ENCODE data around the gene TMC4. TPM values are rescaled to one million over a fixed set of nuclear protein-coding genes. Genes with fewer than 3 reads are reported as not detected.

TMC4 gene
- total and polyA plus RNA-seq, 2 experiments from 2014 or later, result 2.3 to 7.8 TPM

DNA sequence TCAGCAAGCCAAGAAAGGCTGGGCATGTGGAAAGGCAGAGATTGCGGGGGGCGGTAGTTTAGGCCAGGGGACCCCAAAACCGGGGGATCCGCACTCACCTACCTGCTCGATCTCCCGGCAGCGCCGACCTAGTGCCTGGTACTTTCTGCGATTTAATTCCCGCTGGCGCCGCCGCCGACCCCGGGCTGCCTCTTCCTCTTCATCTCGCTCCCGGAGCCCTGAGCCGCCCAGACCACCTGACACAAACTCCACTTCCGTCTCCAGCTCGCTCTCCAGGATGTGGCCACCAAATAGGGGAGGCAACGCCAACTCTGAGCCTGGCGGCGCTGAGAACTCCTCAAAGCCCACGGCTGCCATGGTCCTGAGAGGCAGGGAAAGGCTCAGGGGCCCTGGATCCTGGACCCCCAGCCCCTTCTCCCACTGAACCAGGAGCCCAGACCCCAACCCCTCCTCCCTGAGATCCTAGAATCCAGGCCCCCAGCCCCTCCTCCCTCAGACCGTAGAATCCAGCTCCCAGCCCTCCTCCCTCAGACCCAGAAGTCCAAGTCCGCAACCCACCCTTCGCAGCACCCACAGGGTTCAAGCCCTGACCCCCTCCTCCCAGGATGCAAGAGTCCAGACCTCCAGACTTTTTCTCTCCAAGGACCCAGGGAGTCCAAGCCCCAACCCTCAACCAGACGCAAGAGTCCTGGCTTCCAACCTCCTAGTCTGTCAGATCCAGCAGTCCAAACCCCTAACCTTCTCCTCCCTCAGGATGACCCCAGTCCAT is 58.4 kb downstream of the TMC4 start (continued):
- TF ChIP-seq, protein P1, sequence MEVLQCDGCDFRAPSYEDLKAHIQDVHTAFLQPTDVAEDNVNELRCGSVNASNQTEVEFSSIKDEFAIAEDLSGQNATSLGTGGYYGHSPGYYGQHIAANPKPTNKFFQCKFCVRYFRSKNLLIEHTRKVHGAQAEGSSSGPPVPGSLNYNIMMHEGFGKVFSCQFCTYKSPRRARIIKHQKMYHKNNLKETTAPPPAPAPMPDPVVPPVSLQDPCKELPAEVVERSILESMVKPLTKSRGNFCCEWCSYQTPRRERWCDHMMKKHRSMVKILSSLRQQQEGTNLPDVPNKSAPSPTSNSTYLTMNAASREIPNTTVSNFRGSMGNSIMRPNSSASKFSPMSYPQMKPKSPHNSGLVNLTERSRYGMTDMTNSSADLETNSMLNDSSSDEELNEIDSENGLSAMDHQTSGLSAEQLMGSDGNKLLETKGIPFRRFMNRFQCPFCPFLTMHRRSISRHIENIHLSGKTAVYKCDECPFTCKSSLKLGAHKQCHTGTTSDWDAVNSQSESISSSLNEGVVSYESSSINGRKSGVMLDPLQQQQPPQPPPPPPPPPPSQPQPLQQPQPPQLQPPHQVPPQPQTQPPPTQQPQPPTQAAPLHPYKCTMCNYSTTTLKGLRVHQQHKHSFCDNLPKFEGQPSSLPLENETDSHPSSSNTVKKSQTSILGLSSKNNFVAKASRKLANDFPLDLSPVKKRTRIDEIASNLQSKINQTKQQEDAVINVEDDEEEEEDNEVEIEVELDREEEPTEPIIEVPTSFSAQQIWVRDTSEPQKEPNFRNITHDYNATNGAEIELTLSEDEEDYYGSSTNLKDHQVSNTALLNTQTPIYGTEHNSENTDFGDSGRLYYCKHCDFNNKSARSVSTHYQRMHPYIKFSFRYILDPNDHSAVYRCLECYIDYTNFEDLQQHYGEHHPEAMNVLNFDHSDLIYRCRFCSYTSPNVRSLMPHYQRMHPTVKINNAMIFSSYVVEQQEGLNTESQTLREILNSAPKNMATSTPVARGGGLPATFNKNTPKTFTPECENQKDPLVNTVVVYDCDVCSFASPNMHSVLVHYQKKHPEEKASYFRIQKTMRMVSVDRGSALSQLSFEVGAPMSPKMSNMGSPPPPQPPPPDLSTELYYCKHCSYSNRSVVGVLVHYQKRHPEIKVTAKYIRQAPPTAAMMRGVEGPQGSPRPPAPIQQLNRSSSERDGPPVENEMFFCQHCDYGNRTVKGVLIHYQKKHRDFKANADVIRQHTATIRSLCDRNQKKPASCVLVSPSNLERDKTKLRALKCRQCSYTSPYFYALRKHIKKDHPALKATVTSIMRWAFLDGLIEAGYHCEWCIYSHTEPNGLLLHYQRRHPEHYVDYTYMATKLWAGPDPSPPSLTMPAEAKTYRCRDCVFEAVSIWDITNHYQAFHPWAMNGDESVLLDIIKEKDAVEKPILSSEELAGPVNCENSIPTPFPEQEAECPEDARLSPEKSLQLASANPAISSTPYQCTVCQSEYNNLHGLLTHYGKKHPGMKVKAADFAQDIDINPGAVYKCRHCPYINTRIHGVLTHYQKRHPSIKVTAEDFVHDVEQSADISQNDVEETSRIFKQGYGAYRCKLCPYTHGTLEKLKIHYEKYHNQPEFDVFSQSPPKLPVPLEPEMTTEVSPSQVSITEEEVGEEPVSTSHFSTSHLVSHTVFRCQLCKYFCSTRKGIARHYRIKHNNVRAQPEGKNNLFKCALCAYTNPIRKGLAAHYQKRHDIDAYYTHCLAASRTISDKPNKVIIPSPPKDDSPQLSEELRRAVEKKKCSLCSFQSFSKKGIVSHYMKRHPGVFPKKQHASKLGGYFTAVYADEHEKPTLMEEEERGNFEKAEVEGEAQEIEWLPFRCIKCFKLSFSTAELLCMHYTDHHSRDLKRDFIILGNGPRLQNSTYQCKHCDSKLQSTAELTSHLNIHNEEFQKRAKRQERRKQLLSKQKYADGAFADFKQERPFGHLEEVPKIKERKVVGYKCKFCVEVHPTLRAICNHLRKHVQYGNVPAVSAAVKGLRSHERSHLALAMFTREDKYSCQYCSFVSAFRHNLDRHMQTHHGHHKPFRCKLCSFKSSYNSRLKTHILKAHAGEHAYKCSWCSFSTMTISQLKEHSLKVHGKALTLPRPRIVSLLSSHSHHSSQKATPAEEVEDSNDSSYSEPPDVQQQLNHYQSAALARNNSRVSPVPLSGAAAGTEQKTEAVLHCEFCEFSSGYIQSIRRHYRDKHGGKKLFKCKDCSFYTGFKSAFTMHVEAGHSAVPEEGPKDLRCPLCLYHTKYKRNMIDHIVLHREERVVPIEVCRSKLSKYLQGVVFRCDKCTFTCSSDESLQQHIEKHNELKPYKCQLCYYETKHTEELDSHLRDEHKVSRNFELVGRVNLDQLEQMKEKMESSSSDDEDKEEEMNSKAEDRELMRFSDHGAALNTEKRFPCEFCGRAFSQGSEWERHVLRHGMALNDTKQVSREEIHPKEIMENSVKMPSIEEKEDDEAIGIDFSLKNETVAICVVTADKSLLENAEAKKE (CRISPR knock-in tag; IDR thresholded peaks at IDR 0.05), result no peak
- TF ChIP-seq CREB1 (CRISPR knock-in tag; IDR thresholded peaks at IDR 0.05; ENCODE audit: low read depth), result no peak
- no peak for TF ChIP-seq EZH2 (IDR thresholded peaks at IDR 0.05; ENCODE audit: low read depth, unreplicated experiment)

Other genes with a start within 250 kb of the TMC4 start
- 3.1 and 3.9 TPM in 2 replicates for gene CACNG8, start 210.2 kb downstream of the TMC4 start, total RNA-seq (2014; rRNA removed; shearing (Covaris generic))
- 2.2 TPM in 2 replicates for gene CACNG8, start 210.2 kb downstream of the TMC4 start, polyA plus RNA-seq (2016; fragmentation: Nextera tagmentation; extraction: Ambion mirVana)
- 0.23 and 0.38 TPM in 2 replicates for gene CACNG6, start 181.5 kb downstream of the TMC4 start, total RNA-seq (2014; rRNA removed; shearing (Covaris generic))
- 1.5 and 1.8 TPM in 2 replicates for gene CACNG6, start 181.5 kb downstream of the TMC4 start, polyA plus RNA-seq (2016; fragmentation: Nextera tagmentation; extraction: Ambion mirVana)
- gene VSTM1, start 109.3 kb downstream of the TMC4 start, total RNA-seq (2014; rRNA removed; shearing (Covaris generic)), result not detected in 2 replicates
- not detected in 2 replicates for gene VSTM1, start 109.3 kb downstream of the TMC4 start, polyA plus RNA-seq (2016; fragmentation: Nextera tagmentation; extraction: Ambion mirVana)
- gene TARM1, start 91.8 kb downstream of the TMC4 start, total RNA-seq (2014; rRNA removed; shearing (Covaris generic)), result not detected in 2 replicates
- gene TARM1, start 91.8 kb downstream of the TMC4 start, polyA plus RNA-seq (2016; fragmentation: Nextera tagmentation; extraction: Ambion mirVana), result not detected in 2 replicates
- 0.31 TPM in 1 of 2 replicates, not detected in the other for gene OSCAR, start 72.4 kb downstream of the TMC4 start, total RNA-seq (2014; rRNA removed; shearing (Covaris generic))
- 1.6 and 2.6 TPM in 2 replicates for gene OSCAR, start 72.4 kb downstream of the TMC4 start, polyA plus RNA-seq (2016; fragmentation: Nextera tagmentation; extraction: Ambion mirVana)
- 27.6 and 28.4 TPM in 2 replicates for gene NDUFA3, start 70.3 kb downstream of the TMC4 start, total RNA-seq (2014; rRNA removed; shearing (Covaris generic))
- gene NDUFA3, start 70.3 kb downstream of the TMC4 start, polyA plus RNA-seq (2016; fragmentation: Nextera tagmentation; extraction: Ambion mirVana), result 691 and 851 TPM in 2 replicates
- gene TFPT, start 57.5 kb downstream of the TMC4 start, total RNA-seq (2014; rRNA removed; shearing (Covaris generic)), result 12.0 and 16.2 TPM in 2 replicates
- gene TFPT, start 57.5 kb downstream of the TMC4 start, polyA plus RNA-seq (2016; fragmentation: Nextera tagmentation; extraction: Ambion mirVana), result 18.3 and 18.9 TPM in 2 replicates
- 79.3 and 83.3 TPM in 2 replicates for gene PRPF31, start 57.4 kb downstream of the TMC4 start, total RNA-seq (2014; rRNA removed; shearing (Covaris generic))
- 86.3 and 94.2 TPM in 2 replicates for gene PRPF31, start 57.4 kb downstream of the TMC4 start, polyA plus RNA-seq (2016; fragmentation: Nextera tagmentation; extraction: Ambion mirVana)
- 47.0 and 61.2 TPM in 2 replicates for gene CNOT3, start 35.4 kb downstream of the TMC4 start, total RNA-seq (2014; rRNA removed; shearing (Covaris generic))
- gene CNOT3, start 35.4 kb downstream of the TMC4 start, polyA plus RNA-seq (2016; fragmentation: Nextera tagmentation; extraction: Ambion mirVana), result 36.4 and 39.7 TPM in 2 replicates
- gene LENG1, start 13.4 kb downstream of the TMC4 start, total RNA-seq (2014; rRNA removed; shearing (Covaris generic)), result 4.7 TPM in 2 replicates
- gene LENG1, start 13.4 kb downstream of the TMC4 start, polyA plus RNA-seq (2016; fragmentation: Nextera tagmentation; extraction: Ambion mirVana), result 17.2 and 19.3 TPM in 2 replicates
- 140 and 184 TPM in 2 replicates for gene MBOAT7, start 16.4 kb upstream of the TMC4 start, total RNA-seq (2014; rRNA removed; shearing (Covaris generic))
- gene MBOAT7, start 16.4 kb upstream of the TMC4 start, polyA plus RNA-seq (2016; fragmentation: Nextera tagmentation; extraction: Ambion mirVana), result 73.5 and 77.8 TPM in 2 replicates
- gene TSEN34, start 18.1 kb upstream of the TMC4 start, total RNA-seq (2014; rRNA removed; shearing (Covaris generic)), result 51.2 and 53.4 TPM in 2 replicates
- gene TSEN34, start 18.1 kb upstream of the TMC4 start, polyA plus RNA-seq (2016; fragmentation: Nextera tagmentation; extraction: Ambion mirVana), result 33.0 and 36.6 TPM in 2 replicates
- 1,754 and 2,101 TPM in 2 replicates for gene RPS9, start 27.7 kb upstream of the TMC4 start, total RNA-seq (2014; rRNA removed; shearing (Covaris generic))
- gene RPS9, start 27.7 kb upstream of the TMC4 start, polyA plus RNA-seq (2016; fragmentation: Nextera tagmentation; extraction: Ambion mirVana), result 1,060 and 1,149 TPM in 2 replicates
- gene LILRB3, start 49.8 kb upstream of the TMC4 start, total RNA-seq (2014; rRNA removed; shearing (Covaris generic)), result not detected in 2 replicates
- not detected in 2 replicates for gene LILRB3, start 49.8 kb upstream of the TMC4 start, polyA plus RNA-seq (2016; fragmentation: Nextera tagmentation; extraction: Ambion mirVana)
- gene LILRA6, start 69.6 kb upstream of the TMC4 start, total RNA-seq (2014; rRNA removed; shearing (Covaris generic)), result not detected in 2 replicates
- not detected in 2 replicates for gene LILRA6, start 69.6 kb upstream of the TMC4 start, polyA plus RNA-seq (2016; fragmentation: Nextera tagmentation; extraction: Ambion mirVana)
- gene LILRB5, start 84.1 kb upstream of the TMC4 start, total RNA-seq (2014; rRNA removed; shearing (Covaris generic)), result not detected in 2 replicates
- gene LILRB5, start 84.1 kb upstream of the TMC4 start, polyA plus RNA-seq (2016; fragmentation: Nextera tagmentation; extraction: Ambion mirVana), result not detected in 2 replicates
- not detected in 2 replicates for gene LILRB2, start 108.0 kb upstream of the TMC4 start, total RNA-seq (2014; rRNA removed; shearing (Covaris generic))
- not detected in 2 replicates for gene LILRB2, start 108.0 kb upstream of the TMC4 start, polyA plus RNA-seq (2016; fragmentation: Nextera tagmentation; extraction: Ambion mirVana)
- not detected in 2 replicates for gene LILRA5, start 140.0 kb upstream of the TMC4 start, total RNA-seq (2014; rRNA removed; shearing (Covaris generic))
- gene LILRA5, start 140.0 kb upstream of the TMC4 start, polyA plus RNA-seq (2016; fragmentation: Nextera tagmentation; extraction: Ambion mirVana), result not detected in 2 replicates
- gene LILRA4, start 166.0 kb upstream of the TMC4 start, total RNA-seq (2014; rRNA removed; shearing (Covaris generic)), result not detected in 2 replicates
- not detected in 2 replicates for gene LILRA4, start 166.0 kb upstream of the TMC4 start, polyA plus RNA-seq (2016; fragmentation: Nextera tagmentation; extraction: Ambion mirVana)
- 1.3 TPM in 1 of 2 replicates, not detected in the other for gene LAIR1, start 191.8 kb upstream of the TMC4 start, total RNA-seq (2014; rRNA removed; shearing (Covaris generic))
- 0.10 TPM in 2 replicates for gene LAIR1, start 191.8 kb upstream of the TMC4 start, polyA plus RNA-seq (2016; fragmentation: Nextera tagmentation; extraction: Ambion mirVana)
- 31.8 and 40.8 TPM in 2 replicates for gene TTYH1, start 242.3 kb upstream of the TMC4 start, total RNA-seq (2014; rRNA removed; shearing (Covaris generic))
- gene TTYH1, start 242.3 kb upstream of the TMC4 start, polyA plus RNA-seq (2016; fragmentation: Nextera tagmentation; extraction: Ambion mirVana), result 18.2 and 21.5 TPM in 2 replicates